Rectal smooth muscle tissue (tissue), 1 donor: ENCODE data around the gene SSC5D.

Experiments used
- H3K27ac ChIP-seq: one replicate; pipeline ENCODE4 v1.7.0; 2013; ENCODE audit warnings: low read depth, low read length, inconsistent platforms
- H3K27me3 ChIP-seq: one replicate; pipeline ENCODE4 v1.7.0; 2013; ENCODE audit warnings: low read length; ENCODE audit not compliant: control insufficient read depth, insufficient read depth
- H3K36me3 ChIP-seq: one replicate; pipeline ENCODE4 v1.7.0; 2013; ENCODE audit warnings: low read length; ENCODE audit not compliant: control insufficient read depth, insufficient read depth
- H3K4me1 ChIP-seq: one replicate; pipeline ENCODE4 v1.7.0; 2013; ENCODE audit warnings: low read length; ENCODE audit not compliant: control insufficient read depth, insufficient read depth
- H3K4me3 ChIP-seq: one replicate; pipeline ENCODE4 v1.7.0; 2013; ENCODE audit warnings: low read length
- H3K9ac ChIP-seq: one replicate; pipeline ENCODE4 v1.7.0; 2013; ENCODE audit warnings: low read length

The SSC5D gene

GRCh38 chr19:55487924-55488687 lies at the start of gene SSC5D:
Gene SSC5D, plus strand, starts transcription at chr19:55488436. Its CDS starts 154 bp downstream, at chr19:55488590.
- peak within 1 kb of the TSS; percentile 29 for H3K9ac ChIP-seq
- peaks cover 47% of the 10 kb centered on the region for H3K4me1 ChIP-seq
- no peaks in the 10 kb centered on the region for H3K27me3 ChIP-seq
- H3K27ac ChIP-seq = peak within 1 kb of the TSS; percentile 95
- no peaks in the 10 kb centered on the region for H3K36me3 ChIP-seq
- peak within 1 kb of the TSS; percentile 62 for H3K4me3 ChIP-seq

GRCh38 chr19:55439052-55439451 lies 49.2 kb upstream of the SSC5D start:
- Histone ChIP-seq H3K27ac (no peak overlapping the region), H3K36me3 (no peaks in the 10 kb centered on the region), H3K9ac (no peak overlapping the region), H3K27me3 (peaks cover 38% of the 10 kb centered on the region), H3K4me1 (no peaks in the 10 kb centered on the region), H3K4me3 (no peak overlapping the region)

- H3K27ac ChIP-seq = no peak overlapping the region
- peaks cover 44% of the 10 kb centered on the region for H3K27me3 ChIP-seq
- H3K4me1 ChIP-seq = no peaks in the 10 kb centered on the region
- no peak overlapping the region for H3K4me3 ChIP-seq
- H3K36me3 ChIP-seq = no peaks in the 10 kb centered on the region
- H3K9ac ChIP-seq = no peak overlapping the region
Measured at GRCh38 chr19:55440411-55441105, 47.7 kb upstream of the SSC5D start.

GRCh38 chr19:55441319-55441691 lies 46.9 kb upstream of the SSC5D start:
- Histone ChIP-seq H3K36me3 (no peaks in the 10 kb centered on the region), H3K9ac (no peak overlapping the region), H3K4me1 (no peaks in the 10 kb centered on the region), H3K27ac (no peak overlapping the region), H3K4me3 (no peak overlapping the region), H3K27me3 (peaks cover 44% of the 10 kb centered on the region)

- H3K4me3 ChIP-seq = no peak overlapping the region
- H3K27ac ChIP-seq = no peak overlapping the region
- no peak overlapping the region for H3K9ac ChIP-seq
- H3K4me1 ChIP-seq = no peaks in the 10 kb centered on the region
- peaks cover 44% of the 10 kb centered on the region for H3K27me3 ChIP-seq
- no peaks in the 10 kb centered on the region for H3K36me3 ChIP-seq
Measured at GRCh38 chr19:55441692-55442321, 46.4 kb upstream of the SSC5D start.

GRCh38 chr19:55442372-55442961 lies 45.8 kb upstream of the SSC5D start:
- Histone ChIP-seq H3K4me1 (no peaks in the 10 kb centered on the region), H3K9ac (no peak overlapping the region), H3K36me3 (no peaks in the 10 kb centered on the region), H3K4me3 (no peak overlapping the region), H3K27ac (no peak overlapping the region), H3K27me3 (peaks cover 47% of the 10 kb centered on the region)

GRCh38 chr19:55443045-55443823 lies 45.0 kb upstream of the SSC5D start, which contains the start of gene SHISA7:
Gene SHISA7, minus strand, starts transcription at chr19:55443300. Its CDS starts 437 bp downstream, at chr19:55442863.
- Histone ChIP-seq H3K27ac (no peak within 1 kb of the TSS), H3K27me3 (peaks cover 47% of the 10 kb centered on the region), H3K4me1 (no peaks in the 10 kb centered on the region), H3K36me3 (no peaks in the 10 kb centered on the region), H3K9ac (no peak within 1 kb of the TSS), H3K4me3 (no peak within 1 kb of the TSS)

- Histone ChIP-seq H3K9ac (no peak overlapping the region), H3K4me3 (no peak overlapping the region), H3K27ac (no peak overlapping the region), H3K27me3 (peaks cover 41% of the 10 kb centered on the region), H3K36me3 (no peaks in the 10 kb centered on the region), H3K4me1 (no peaks in the 10 kb centered on the region)
Measured at GRCh38 chr19:55443824-55444480, 44.3 kb upstream of the SSC5D start.

- Histone ChIP-seq H3K4me1 (no peaks in the 10 kb centered on the region), H3K9ac (no peak overlapping the region), H3K27me3 (peaks cover 37% of the 10 kb centered on the region), H3K36me3 (no peaks in the 10 kb centered on the region), H3K4me3 (no peak overlapping the region), H3K27ac (no peak overlapping the region)
Measured at GRCh38 chr19:55444646-55445045, 43.6 kb upstream of the SSC5D start.

- peaks cover 31% of the 10 kb centered on the region for H3K27me3 ChIP-seq
- H3K36me3 ChIP-seq = no peaks in the 10 kb centered on the region
- H3K9ac ChIP-seq = no peak overlapping the region
- no peak overlapping the region for H3K27ac ChIP-seq
- H3K4me1 ChIP-seq = no peaks in the 10 kb centered on the region
- no peak overlapping the region for H3K4me3 ChIP-seq
Measured at GRCh38 chr19:55446060-55446459, 42.2 kb upstream of the SSC5D start.

- H3K9ac ChIP-seq = no peak overlapping the region
- H3K4me1 ChIP-seq = peaks cover 3% of the 10 kb centered on the region
- H3K27me3 ChIP-seq = peaks cover 37% of the 10 kb centered on the region
- H3K27ac ChIP-seq = no peak overlapping the region
- H3K36me3 ChIP-seq = no peaks in the 10 kb centered on the region
- H3K4me3 ChIP-seq = no peak overlapping the region
Measured at GRCh38 chr19:55447421-55448174, 40.6 kb upstream of the SSC5D start.
